ENCODE data around the gene VPS13C.

- TF ChIP-seq GATA2 (IDR thresholded peaks at IDR 0.05; ENCODE audit: low read depth, low read length) (no peak), GATA3 (IDR thresholded peaks at IDR 0.05; ENCODE audit: low read depth, low read length) (no peak)
Measured at GRCh38 chr15:62046078-62046743, 14.0 kb downstream of the VPS13C start.

Data from SH-SY5Y (cell line).